Hepatocyte (in vitro differentiated cells): ENCODE results near the gene LHFPL3. TPM values are rescaled to one million over a fixed set of nuclear protein-coding genes. Genes with fewer than 3 reads are reported as not detected.
"Not testable (repeated sequence)": the region's sequence is repeated elsewhere in the genome, so short reads cannot be mapped to it uniquely, and the experiment has no call there.

ENCODE experiments used
- DNase-seq: peaks from one replicate; pipeline ENCODE4 v3.0.0-alpha.2; 2016; ENCODE audit warnings: low spot score
- H2AFZ ChIP-seq: fragments of 200-600 bp; sonication (generic); 2 replicates; pipeline ENCODE4 v1.6.0; 2016; ENCODE audit warnings: antibody characterized with exemption, mild to moderate bottlenecking
- H3K27ac ChIP-seq: fragments of 200-600 bp; sonication (generic); 2 replicates; pipeline ENCODE4 v1.5.1; 2016; ENCODE audit warnings: mild to moderate bottlenecking
- H3K27me3 ChIP-seq: fragments of 200-600 bp; sonication (generic); 2 replicates; pipeline ENCODE4 v1.6.1; 2016
- H3K36me3 ChIP-seq: fragments of 200-600 bp; sonication (generic); replicated peaks from 2 replicates; pipeline ENCODE4 v1.5.1; 2016; ENCODE audit warnings: low read depth; ENCODE audit not compliant: insufficient read depth
- H3K4me1 ChIP-seq: fragments of 200-600 bp; sonication (generic); 2 replicates; pipeline ENCODE4 v1.5.1; 2016; ENCODE audit warnings: mild to moderate bottlenecking, moderate library complexity; ENCODE audit not compliant: insufficient read depth
- H3K4me2 ChIP-seq: fragments of 200-600 bp; sonication (generic); 2 replicates; pipeline ENCODE4 v1.6.0; 2016
- H3K4me3 ChIP-seq: fragments of 200-600 bp; sonication (generic); 2 replicates; pipeline ENCODE4 v1.5.1; 2016; ENCODE audit warnings: mild to moderate bottlenecking
- H3K79me2 ChIP-seq: fragments of 200-600 bp; sonication (generic); 2 replicates; pipeline ENCODE4 v1.6.0; 2017; ENCODE audit warnings: mild to moderate bottlenecking
- H3K9me2 ChIP-seq: fragments of 200-600 bp; sonication (generic); replicated peaks from 2 replicates; pipeline ENCODE4 v1.6.0; 2017; ENCODE audit warnings: mild to moderate bottlenecking; ENCODE audit not compliant: insufficient read depth
- H3K9me3 ChIP-seq: fragments of 200-600 bp; sonication (generic); 2 replicates; pipeline ENCODE4 v1.5.1; 2016; ENCODE audit warnings: low read depth, mild to moderate bottlenecking
- H4K20me1 ChIP-seq: fragments of 200-600 bp; sonication (generic); 2 replicates; pipeline ENCODE4 v1.6.0; 2016; ENCODE audit warnings: mild to moderate bottlenecking; ENCODE audit not compliant: insufficient read depth, poor library complexity, severe bottlenecking
- EZH2 ChIP-seq: fragments of 200-600 bp; sonication (generic); IDR thresholded peaks from 2 replicates; pipeline ENCODE4 v1.6.1; 2016; ENCODE audit warnings: antibody characterized with exemption, mild to moderate bottlenecking, borderline replicate concordance
- EZH2phosphoT487 ChIP-seq: fragments of 200-600 bp; sonication (generic); IDR thresholded peaks from one replicate; pipeline ENCODE4 v1.6.1; 2018; ENCODE audit warnings: antibody characterized with exemption, mild to moderate bottlenecking, low read depth, moderate library complexity; ENCODE audit not compliant: unreplicated experiment, severe bottlenecking
- WGBS: methylation state at CpG from one replicate; pipeline ENCODE4 v1.1.6; 2016; ENCODE audit warnings: low lambda C conversion rate; ENCODE audit errors: missing lambda C conversion rate; 5-methylcytosine and 5-hydroxymethylcytosine counted together
- polyA plus RNA-seq: library from polyadenylated mRNA; unstranded; fragments of >200 nt; fragmentation: Nextera tagmentation; extraction: Ambion mirVana; gene quantifications from 2 replicates; pipeline ENCODE4 v1.2.1, GENCODE V29; 2016
- total RNA-seq: library from RNA; depleted of rRNA; stranded (reverse); fragments of >200 nt; gene quantifications from 2 replicates; pipeline ENCODE4 v1.2.3, GENCODE V29; 2014
- TF ChIP-seq, protein P1 (sequence below): fragments of 200-600 bp; sonication (generic); IDR thresholded peaks from 2 replicates; pipeline ENCODE4 v1.5.1; 2016; ENCODE audit warnings: antibody characterized with exemption, mild to moderate bottlenecking; ENCODE audit not compliant: poor library complexity

LHFPL3 gene
- total and polyA plus RNA-seq, 2 experiments from 2014 or later, result not detected

- Histone ChIP-seq H3K4me3 (no peak overlapping the region), H3K27me3 (no peaks in the 10 kb centered on the region), H3K4me1 (no peaks in the 10 kb centered on the region), H4K20me1 (no peaks in the 10 kb centered on the region), H3K9me2 (no peaks in the 10 kb centered on the region), H3K79me2 (no peaks in the 10 kb centered on the region), H3K9me3 (no peaks in the 10 kb centered on the region), H3K27ac (no peak overlapping the region), H3K4me2 (no peak overlapping the region), H2AFZ (no peak overlapping the region), H3K36me3 (no peaks in the 10 kb centered on the region)
- no peak for DNase-seq
- TF ChIP-seq EZH2phosphoT487 (no peak), EZH2 (no peak)
- TF ChIP-seq, protein P1, sequence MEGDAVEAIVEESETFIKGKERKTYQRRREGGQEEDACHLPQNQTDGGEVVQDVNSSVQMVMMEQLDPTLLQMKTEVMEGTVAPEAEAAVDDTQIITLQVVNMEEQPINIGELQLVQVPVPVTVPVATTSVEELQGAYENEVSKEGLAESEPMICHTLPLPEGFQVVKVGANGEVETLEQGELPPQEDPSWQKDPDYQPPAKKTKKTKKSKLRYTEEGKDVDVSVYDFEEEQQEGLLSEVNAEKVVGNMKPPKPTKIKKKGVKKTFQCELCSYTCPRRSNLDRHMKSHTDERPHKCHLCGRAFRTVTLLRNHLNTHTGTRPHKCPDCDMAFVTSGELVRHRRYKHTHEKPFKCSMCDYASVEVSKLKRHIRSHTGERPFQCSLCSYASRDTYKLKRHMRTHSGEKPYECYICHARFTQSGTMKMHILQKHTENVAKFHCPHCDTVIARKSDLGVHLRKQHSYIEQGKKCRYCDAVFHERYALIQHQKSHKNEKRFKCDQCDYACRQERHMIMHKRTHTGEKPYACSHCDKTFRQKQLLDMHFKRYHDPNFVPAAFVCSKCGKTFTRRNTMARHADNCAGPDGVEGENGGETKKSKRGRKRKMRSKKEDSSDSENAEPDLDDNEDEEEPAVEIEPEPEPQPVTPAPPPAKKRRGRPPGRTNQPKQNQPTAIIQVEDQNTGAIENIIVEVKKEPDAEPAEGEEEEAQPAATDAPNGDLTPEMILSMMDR, result no peak
These were observed 224.7 kb downstream of the LHFPL3 start for GRCh38 chr7:104553074-104553473.

DNA sequence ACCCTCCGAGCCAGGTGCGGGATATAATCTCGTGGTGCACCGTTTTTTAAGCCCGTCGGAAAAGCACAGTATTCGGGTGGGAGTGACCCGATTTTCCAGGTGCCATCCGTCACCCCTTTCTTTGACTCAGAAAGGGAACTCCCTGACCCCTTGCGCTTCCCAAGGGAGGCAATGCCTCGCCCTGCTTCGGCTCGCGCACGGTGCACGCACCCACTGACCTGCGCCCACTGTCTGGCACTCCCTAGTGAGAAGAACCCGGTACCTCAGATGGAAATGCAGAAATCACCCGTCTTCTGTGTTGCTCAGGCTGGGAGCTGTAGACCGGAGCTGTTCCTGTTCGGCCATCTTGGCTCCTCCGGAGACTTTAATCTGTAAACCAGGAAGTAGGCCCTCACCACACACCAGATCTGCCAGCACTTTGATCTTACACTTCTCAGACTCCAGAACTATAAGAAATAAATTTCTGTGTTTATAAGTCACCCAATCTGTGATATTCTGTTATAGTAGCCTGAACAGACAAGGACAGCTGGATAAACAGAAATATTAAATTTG lies 235.0 kb downstream of the LHFPL3 start:
- not testable (repeated sequence) for H3K9me3 ChIP-seq, H3K27ac ChIP-seq, H4K20me1 ChIP-seq, H3K79me2 ChIP-seq, H3K36me3 ChIP-seq, H3K27me3 ChIP-seq, H2AFZ ChIP-seq, DNase-seq, H3K4me3 ChIP-seq, H3K4me2 ChIP-seq, H3K9me2 ChIP-seq, H3K4me1 ChIP-seq
- WGBS, result 90% methylated on average over 16 of the region's 22 CpGs

- TF ChIP-seq EZH2phosphoT487 (no peak), EZH2 (no peak)
- TF ChIP-seq, protein P1, result no peak
- WGBS, result 76% methylated on average over 3 of the region's 3 CpGs
These were observed 241.3 kb downstream of the LHFPL3 start for GRCh38 chr7:104569751-104570150.

DNA sequence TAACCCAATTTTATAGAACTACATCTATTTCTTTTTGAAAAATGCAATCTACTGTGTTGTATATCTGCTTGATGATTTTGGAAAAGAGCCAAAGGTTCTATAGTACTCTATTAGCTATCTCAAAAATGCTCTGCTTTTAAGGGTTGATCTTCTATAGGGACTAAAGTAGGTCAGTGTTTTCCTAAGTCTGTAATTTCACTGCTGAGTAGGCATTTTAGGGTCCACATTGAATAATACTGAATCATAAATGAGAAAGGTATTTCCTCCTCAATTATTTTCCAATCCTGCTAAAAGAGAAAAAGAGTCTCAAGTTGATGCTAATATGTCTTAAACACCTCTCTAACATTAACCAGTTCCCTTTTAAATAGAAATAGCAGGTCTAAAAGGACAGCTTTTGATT lies 244.2 kb downstream of the LHFPL3 start:
- no peak for TF ChIP-seq EZH2
- TF ChIP-seq, protein P1, result no peak
- H3K9me2 ChIP-seq, result no peaks in the 10 kb centered on the region
- H3K4me3 ChIP-seq, result no peak overlapping the region
- peaks cover 5% of the 10 kb centered on the region for H3K27me3 ChIP-seq
- no peak overlapping the region for H3K27ac ChIP-seq
- no peaks in the 10 kb centered on the region for H3K36me3 ChIP-seq
- H3K4me1 ChIP-seq, result no peaks in the 10 kb centered on the region
- H3K9me3 ChIP-seq, result no peaks in the 10 kb centered on the region
- no peaks in the 10 kb centered on the region for H4K20me1 ChIP-seq
- no peaks in the 10 kb centered on the region for H3K79me2 ChIP-seq
- no peak overlapping the region for H3K4me2 ChIP-seq
- H2AFZ ChIP-seq, result no peak overlapping the region
- DNase-seq, result no peak

More at GRCh38 chr7:104569751-104570150, 241.3 kb downstream of the LHFPL3 start:
- no peaks in the 10 kb centered on the region for H3K36me3 ChIP-seq
- no peaks in the 10 kb centered on the region for H4K20me1 ChIP-seq
- H3K4me2 ChIP-seq, result no peak overlapping the region
- H3K9me3 ChIP-seq, result no peaks in the 10 kb centered on the region
- peaks cover 5% of the 10 kb centered on the region for H3K27me3 ChIP-seq
- H3K79me2 ChIP-seq, result no peaks in the 10 kb centered on the region
- H3K4me1 ChIP-seq, result no peaks in the 10 kb centered on the region
- DNase-seq, result no peak
- no peak overlapping the region for H3K4me3 ChIP-seq
- H3K9me2 ChIP-seq, result no peaks in the 10 kb centered on the region
- H3K27ac ChIP-seq, result no peak overlapping the region
- no peak overlapping the region for H2AFZ ChIP-seq
